K562 (cell line): Measurements from ENCODE around the gene PTPRZ1. TPM values are rescaled to one million over a fixed set of nuclear protein-coding genes. Genes with fewer than 3 reads are reported as not detected.
A peak's percentile ranks its signal among the peaks of the same experiment; 100 is the strongest.

Experiments used
- ATAC-seq: fragments of 200-7000 bp; cut with Tn5 transposase; 3 replicates; pipeline ENCODE4 v1.9.1; 2020; ENCODE audit warnings: moderate library complexity
- BruUV-seq: library from RNA; stranded (reverse); fragments of 400-500 nt; replicated peaks from 2 replicates; lab custom pipeline; 2021; lab: Mats Ljungman, UMichigan
- CTCF ChIA-PET: fragments of 300-600 bp; formaldehyde crosslinking; extraction: SDS; loops from one replicate; lab custom pipeline; 2021; ENCODE audit warnings: low intra/inter-chr PET ratio; lab: Yijun Ruan, JAX
- POLR2A ChIA-PET: fragments of 300-600, 350-650 bp; sonication (Branson Sonifier 250); formaldehyde crosslinking; extraction: SDS; loops from one replicate; lab custom pipeline; 2021; ENCODE audit warnings: antibody characterized with exemption, inconsistent platforms; lab: Yijun Ruan, JAX
- DNase-seq, 4 experiments: peaks; one replicate each; pipeline versions ENCODE4 v3.0.0 to v3.0.0-alpha.2; 2011 to 2018; ENCODE audit warnings: low spot score in 3 of 4, mixed read lengths in 3 of 4; ENCODE audit errors: extremely low read depth in 1 of 4
- FAIRE-seq: peaks from 2 replicates; lab custom pipeline; 2011; peaks lifted over from hg19 to GRCh38; lab: Jason Lieb, UNC
- H2AFZ ChIP-seq: 2 replicates; pipeline ENCODE4 v1.6.0; 2011; ENCODE audit warnings: low read depth, low read length, control low read depth, inconsistent platforms
- H3K27ac ChIP-seq: fragments of 200-600 bp; 3 replicates; pipeline ENCODE4 v1.8.0; 2011; ENCODE audit warnings: low read depth, mild to moderate bottlenecking, control low read depth, inconsistent platforms, low read length, moderate library complexity, mixed read lengths; ENCODE audit errors: extremely low read depth
- H3K27me3 ChIP-seq, 2 experiments: fragments of 300-600 bp in 1 of 2; 2 replicates in 1 of 2; 3 replicates in 1 of 2; pipeline versions ENCODE4 v1.6.0 to v1.8.0; 2011; ENCODE audit warnings: inconsistent platforms in 2 of 2, low read length in 2 of 2, mild to moderate bottlenecking in 1 of 2, mixed read lengths in 1 of 2, moderate library complexity in 1 of 2; ENCODE audit not compliant: control insufficient read depth in 2 of 2, insufficient read depth in 2 of 2
- H3K36me3 ChIP-seq: fragments of 300-600 bp; 3 replicates; pipeline ENCODE4 v1.8.0; 2011; ENCODE audit warnings: mild to moderate bottlenecking, low read length, inconsistent platforms; ENCODE audit not compliant: control insufficient read depth, insufficient read depth
- H3K4me1 ChIP-seq, 2 experiments: fragments of 200-600 bp in 1 of 2; replicated peaks in 1 of 2; 2 replicates in 1 of 2; 3 replicates in 1 of 2; pipeline versions ENCODE4 v1.5.1 to v1.8.0; 2011; ENCODE audit warnings: inconsistent platforms in 2 of 2, low read length in 2 of 2, mild to moderate bottlenecking in 1 of 2, mixed read lengths in 1 of 2, moderate library complexity in 1 of 2; ENCODE audit not compliant: control insufficient read depth in 2 of 2, insufficient read depth in 2 of 2
- H3K4me2 ChIP-seq: 2 replicates; pipeline ENCODE4 v1.6.1; 2011; ENCODE audit warnings: low read length, control low read depth, inconsistent platforms, mixed read lengths; ENCODE audit not compliant: insufficient read depth
- H3K4me3 ChIP-seq: fragments of 200-600 bp; sonication (generic), shearing (Covaris generic); 2 replicates; pipeline ENCODE4 v1.5.1; 2016; ENCODE audit warnings: control low read depth, inconsistent platforms
- H3K79me2 ChIP-seq: fragments of 200-600 bp; 3 replicates; pipeline ENCODE4 v1.8.0; 2011; ENCODE audit warnings: low read length, inconsistent platforms; ENCODE audit not compliant: control insufficient read depth, insufficient read depth
- H3K9ac ChIP-seq, 2 experiments: 2 replicates each; pipeline versions ENCODE4 v1.6.0 to v1.6.1; 2011; ENCODE audit warnings: low read depth in 2 of 2, low read length in 2 of 2, control low read depth in 1 of 2, inconsistent platforms in 1 of 2, mild to moderate bottlenecking in 1 of 2, mixed read lengths in 1 of 2; ENCODE audit not compliant: insufficient read depth in 1 of 2
- H3K9me1 ChIP-seq: one replicate; pipeline ENCODE4 v1.6.0; 2011; ENCODE audit warnings: inconsistent platforms, mild to moderate bottlenecking, low read length, moderate library complexity; ENCODE audit not compliant: control insufficient read depth, insufficient read depth
- H3K9me3 ChIP-seq: replicated peaks from 2 replicates; pipeline ENCODE4 v1.5.1; 2011; ENCODE audit warnings: low read depth, low read length, inconsistent platforms; ENCODE audit not compliant: control insufficient read depth, insufficient read depth
- H4K20me1 ChIP-seq: replicated peaks from 2 replicates; pipeline ENCODE4 v1.6.1; 2011; ENCODE audit warnings: low read length, inconsistent platforms, mixed read lengths; ENCODE audit not compliant: control insufficient read depth, insufficient read depth
- CEBPB ChIP-seq: fragments of 450-650 bp; IDR thresholded peaks from 2 replicates; pipeline ENCODE4 v1.6.1; 2016; ENCODE audit warnings: missing genetic modification characterization, missing compliant biosample characterization
- RBM15 ChIP-seq: fragments of 200-400 bp; formaldehyde crosslinking; IDR thresholded peaks from 2 replicates; pipeline ENCODE4 v1.6.1; 2018; ENCODE audit warnings: mild to moderate bottlenecking, low read length, moderate library complexity; ENCODE audit not compliant: insufficient read depth
- RBM22 ChIP-seq: fragments of 200-400 bp; formaldehyde crosslinking; IDR thresholded peaks from 2 replicates; pipeline ENCODE4 v1.6.1; 2018; ENCODE audit warnings: low read length, low read depth; ENCODE audit not compliant: poor library complexity, severe bottlenecking
- RBM34 ChIP-seq: fragments of 200-400 bp; formaldehyde crosslinking; IDR thresholded peaks from 2 replicates; pipeline ENCODE4 v1.6.1; 2018; ENCODE audit warnings: low read length, borderline replicate concordance; ENCODE audit not compliant: insufficient read depth
- U2AF1 ChIP-seq: fragments of 200-400 bp; formaldehyde crosslinking; optimal IDR thresholded peaks from 2 replicates; pipeline ENCODE3; 2017; ENCODE audit warnings: mild to moderate bottlenecking, low read depth, low read length, moderate library complexity
- ZFP1 ChIP-seq: fragments of 450-650 bp; formaldehyde crosslinking; IDR thresholded peaks from 2 replicates; pipeline ENCODE4 v1.4.0; 2020; ENCODE audit warnings: mild to moderate bottlenecking, mixed read lengths
- ZNF280A ChIP-seq: fragments of 450-650 bp; IDR thresholded peaks from 2 replicates; pipeline ENCODE4 v1.6.1; 2018; ENCODE audit warnings: mild to moderate bottlenecking, low read depth; ENCODE audit not compliant: partially characterized antibody
- WGBS: fragments of 100-300 bp; shearing (Covaris generic); methylation state at CpG from one replicate; pipeline ENCODE4 v1.1.6; 2016; ENCODE audit warnings: low coverage, mixed read lengths; ENCODE audit not compliant: insufficient coverage; ENCODE audit errors: missing lambda C conversion rate; 5-methylcytosine and 5-hydroxymethylcytosine counted together
- in situ Hi-C: fragments of 300-500 bp; cut with MboI; formaldehyde crosslinking; loops from 4 replicates; pipeline ENCODE4 v1.15.0; 2018; ENCODE audit warnings: inconsistent platforms, mixed read lengths
- intact Hi-C: fragments of 100-400 bp; cut with micrococcal nuclease; formaldehyde crosslinking; loops from 2 replicates; pipeline ENCODE4 v1.14.2; 2022
- polyA plus RNA-seq, 8 experiments: library from polyadenylated mRNA; depleted of rRNA in 4 of 8; stranded (reverse) in 5 of 8; unstranded in 3 of 8; fragments of >200 nt; fragmentation: Nextera tagmentation in 2 of 8; fragmentation: Illumina TruSeq in 1 of 8; extraction: Ambion mirVana in 2 of 8; extraction: Trizol in 1 of 8; gene quantifications; 2 replicates each; pipeline versions ENCODE4 v1.2.1 to v1.2.3, GENCODE V29; 2011 to 2014; ENCODE audit warnings: inconsistent platforms in 1 of 8, missing spikeins in 1 of 8
- total RNA-seq, 7 experiments: library from RNA; depleted of rRNA in 6 of 7; stranded (reverse); fragments of >200 nt in 6 of 7; fragmentation: Illumina TruSeq in 2 of 7; extraction: Trizol in 2 of 7; gene quantifications; 2 replicates each; pipeline versions ENCODE4 v1.2.1 to v1.2.3, GENCODE V29; 2011 to 2021; ENCODE audit warnings: low replicate concordance in 1 of 7
- TF ChIP-seq, protein P1 (sequence below), 2 experiments: fragments of 450-650 bp; formaldehyde crosslinking in 1 of 2; IDR thresholded peaks; 2 replicates each; pipeline versions ENCODE4 v1.4.0 to v1.6.1; 2014 to 2020; ENCODE audit warnings: mild to moderate bottlenecking in 2 of 2, borderline replicate concordance in 1 of 2, low read depth in 1 of 2

The PTPRZ1 gene
- total and polyA plus RNA-seq, 9 of the 15 experiments (the other 6 are each of a cell fraction or from before 2014, with no cell fraction given), result 0.04 TPM; not detected in 7

- TF ChIP-seq ZNF280A (no peak), RBM22 (no peak), RBM34 (no peak)
- TF ChIP-seq, all 486 proteins: peak for 0
Observed at GRCh38 chr7:122082670-122083069, 209.7 kb downstream of the PTPRZ1 start (continued).

GRCh38 chr7:122092964-122093797, 220.2 kb downstream of the PTPRZ1 start:
- no peaks in the 10 kb centered on the region for H4K20me1 ChIP-seq
- peaks cover 2% of the 10 kb centered on the region; the same call in 1 of the 2 replicates for H3K9me3 ChIP-seq
- under 1% methylated on average over 6 of the region's 6 CpGs for WGBS
- in situ Hi-C loops (no loop called here), intact Hi-C loops (loop anchor here (1.0 kb wide), 1 partner anchor 436 kb away; no protein-coding TSS in a partner anchor)
- peak; percentile 59; the same call in 1 of the 3 replicates for ATAC-seq
- H3K27me3 ChIP-seq, result no peaks in the 10 kb centered on the region
- H3K79me2 ChIP-seq, result no peaks in the 10 kb centered on the region
- H3K9ac ChIP-seq, result no peak overlapping the region
- FAIRE-seq, result peak; percentile 51
- peak; percentile 28 to 64 (median 40) for DNase-seq
- H3K36me3 ChIP-seq, result no peaks in the 10 kb centered on the region
- no peak overlapping the region for H2AFZ ChIP-seq
- no peak overlapping the region for H3K4me2 ChIP-seq
- no peak overlapping the region for H3K4me3 ChIP-seq
- no TSS peak for BruUV-seq
- no peaks in the 10 kb centered on the region for H3K9me1 ChIP-seq
- POLR2A ChIA-PET, result interaction anchor here (1.1 kb wide), 1 partner anchor 10 kb away, joined by 3 read pairs; no protein-coding TSS in a partner anchor
- no peaks in the 10 kb centered on the region for H3K4me1 ChIP-seq
- no peak overlapping the region for H3K27ac ChIP-seq
- CTCF ChIA-PET, result no interaction called here
- TF ChIP-seq, protein P1, sequence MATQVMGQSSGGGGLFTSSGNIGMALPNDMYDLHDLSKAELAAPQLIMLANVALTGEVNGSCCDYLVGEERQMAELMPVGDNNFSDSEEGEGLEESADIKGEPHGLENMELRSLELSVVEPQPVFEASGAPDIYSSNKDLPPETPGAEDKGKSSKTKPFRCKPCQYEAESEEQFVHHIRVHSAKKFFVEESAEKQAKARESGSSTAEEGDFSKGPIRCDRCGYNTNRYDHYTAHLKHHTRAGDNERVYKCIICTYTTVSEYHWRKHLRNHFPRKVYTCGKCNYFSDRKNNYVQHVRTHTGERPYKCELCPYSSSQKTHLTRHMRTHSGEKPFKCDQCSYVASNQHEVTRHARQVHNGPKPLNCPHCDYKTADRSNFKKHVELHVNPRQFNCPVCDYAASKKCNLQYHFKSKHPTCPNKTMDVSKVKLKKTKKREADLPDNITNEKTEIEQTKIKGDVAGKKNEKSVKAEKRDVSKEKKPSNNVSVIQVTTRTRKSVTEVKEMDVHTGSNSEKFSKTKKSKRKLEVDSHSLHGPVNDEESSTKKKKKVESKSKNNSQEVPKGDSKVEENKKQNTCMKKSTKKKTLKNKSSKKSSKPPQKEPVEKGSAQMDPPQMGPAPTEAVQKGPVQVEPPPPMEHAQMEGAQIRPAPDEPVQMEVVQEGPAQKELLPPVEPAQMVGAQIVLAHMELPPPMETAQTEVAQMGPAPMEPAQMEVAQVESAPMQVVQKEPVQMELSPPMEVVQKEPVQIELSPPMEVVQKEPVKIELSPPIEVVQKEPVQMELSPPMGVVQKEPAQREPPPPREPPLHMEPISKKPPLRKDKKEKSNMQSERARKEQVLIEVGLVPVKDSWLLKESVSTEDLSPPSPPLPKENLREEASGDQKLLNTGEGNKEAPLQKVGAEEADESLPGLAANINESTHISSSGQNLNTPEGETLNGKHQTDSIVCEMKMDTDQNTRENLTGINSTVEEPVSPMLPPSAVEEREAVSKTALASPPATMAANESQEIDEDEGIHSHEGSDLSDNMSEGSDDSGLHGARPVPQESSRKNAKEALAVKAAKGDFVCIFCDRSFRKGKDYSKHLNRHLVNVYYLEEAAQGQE (IDR thresholded peaks at IDR 0.05; ENCODE audit: borderline replicate concordance), result peak; percentile 14; the same call in 1 of the 2 replicates
- TF ChIP-seq, protein P1 (CRISPR knock-in tag; IDR thresholded peaks at IDR 0.05; ENCODE audit: low read depth), result no peak
- TF ChIP-seq U2AF1 (no peak), CEBPB (no peak), RBM22 (no peak), ZFP1 (CRISPR knock-in tag) (no peak), RBM15 (no peak)
